Measurements from ENCODE around the gene PPP1R3C.

The PPP1R3C gene

GRCh38 chr10:91579329-91579985, 53.4 kb downstream of the PPP1R3C start:
- FAIRE-seq (no peak), DNase-seq (ENCODE audit: insufficient read length) (no peak)
- TF ChIP-seq TAF1 (IDR thresholded peaks at IDR 0.05; ENCODE audit: borderline replicate concordance, low read depth, low read length) (no peak), POLR2AphosphoS5 (IDR thresholded peaks at IDR 0.05; ENCODE audit: low read depth, low read length) (no peak), POLR2A (IDR thresholded peaks at IDR 0.05; ENCODE audit: low read depth, low read length) (no peak)
